ENCODE results near the gene TRIM14. TPM values are rescaled to one million over a fixed set of nuclear protein-coding genes. Genes with fewer than 3 reads are reported as not detected.
"Not testable (repeated sequence)": the region's sequence is repeated elsewhere in the genome, so short reads cannot be mapped to it uniquely, and the experiment has no call there.

TRIM14 gene
- total RNA-seq, 1 donor from 2014 or later, result 2.4 TPM

- no peak for DNase-seq (ENCODE audit: low read depth in 2 of 2)
These were observed 10.4 kb downstream of the TRIM14 start for GRCh38 chr9:98108531-98109031.

GRCh38 chr9:98107926-98108325, 11.1 kb downstream of the TRIM14 start:
- DNase-seq (ENCODE audit: low read depth in 2 of 2), result no peak

DNA sequence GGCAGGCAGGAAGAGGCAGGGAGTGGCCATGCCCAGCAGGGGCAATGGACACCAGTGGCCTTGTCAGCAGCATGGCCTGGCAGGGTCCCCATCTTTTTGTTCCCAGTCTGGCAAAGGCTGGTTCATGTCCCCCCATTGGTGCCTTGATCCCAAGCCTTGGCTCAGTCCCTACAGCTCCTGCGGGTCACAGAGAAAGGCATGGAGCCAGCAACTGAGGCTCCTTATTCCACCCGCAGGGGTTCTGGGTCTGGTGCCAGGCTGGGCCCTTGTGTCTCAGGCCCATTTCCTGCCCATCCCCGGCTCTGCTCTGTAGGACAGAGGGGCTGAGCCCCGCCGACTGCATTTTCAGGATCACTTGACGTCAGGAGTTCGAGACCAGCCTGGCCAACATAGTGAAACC, 14.0 kb downstream of the TRIM14 start:
- no peak for DNase-seq (ENCODE audit: low read depth in 2 of 2)

GRCh38 chr9:98104445-98104881, 14.6 kb downstream of the TRIM14 start:
- no peak for DNase-seq (ENCODE audit: low read depth in 2 of 2)

DNA sequence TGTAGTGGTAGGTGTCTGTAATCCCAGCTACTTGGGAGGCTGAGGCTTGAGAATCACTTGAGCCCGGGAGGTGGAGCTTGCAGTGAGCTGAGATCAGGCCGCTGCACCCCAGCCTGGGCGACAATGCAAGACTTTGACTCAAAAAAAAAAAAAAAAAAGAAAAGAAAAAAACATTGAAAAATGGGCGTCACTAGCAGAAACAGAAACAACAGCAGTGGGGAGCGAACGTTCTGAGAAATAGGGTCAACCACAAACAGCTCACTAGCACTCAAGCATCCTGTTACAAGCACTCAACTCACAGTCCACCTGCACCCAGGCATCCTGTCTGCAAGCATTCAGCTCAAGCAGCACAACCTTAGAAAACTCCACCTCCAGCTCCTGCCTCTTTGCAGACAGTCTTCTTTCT, 17.2 kb downstream of the TRIM14 start:
- no peak for DNase-seq (ENCODE audit: low read depth in 2 of 2)

GRCh38 chr9:98101416-98101815, 17.6 kb downstream of the TRIM14 start:
- DNase-seq (ENCODE audit: low read depth in 2 of 2), result no peak

DNA sequence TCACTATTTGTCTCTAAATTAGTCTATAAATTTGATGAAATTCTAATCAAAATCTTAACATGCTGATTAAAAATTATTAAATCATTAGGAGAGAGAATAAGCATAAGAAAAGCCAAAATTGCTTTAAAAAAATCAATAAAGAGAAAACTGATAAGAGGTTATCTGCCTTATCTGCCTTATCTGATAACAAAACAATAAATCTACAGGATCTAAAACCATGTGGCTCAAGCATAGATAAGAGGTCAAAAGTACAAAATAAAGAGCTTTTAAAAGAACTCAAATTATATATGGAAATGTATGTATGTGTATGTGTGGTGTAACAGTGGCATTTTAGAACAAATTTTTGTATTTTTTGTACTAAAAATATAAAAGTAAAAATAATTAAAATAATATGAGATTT, 18.6 kb downstream of the TRIM14 start:
- DNase-seq (ENCODE audit: low read depth in 2 of 2), result no peak

DNA sequence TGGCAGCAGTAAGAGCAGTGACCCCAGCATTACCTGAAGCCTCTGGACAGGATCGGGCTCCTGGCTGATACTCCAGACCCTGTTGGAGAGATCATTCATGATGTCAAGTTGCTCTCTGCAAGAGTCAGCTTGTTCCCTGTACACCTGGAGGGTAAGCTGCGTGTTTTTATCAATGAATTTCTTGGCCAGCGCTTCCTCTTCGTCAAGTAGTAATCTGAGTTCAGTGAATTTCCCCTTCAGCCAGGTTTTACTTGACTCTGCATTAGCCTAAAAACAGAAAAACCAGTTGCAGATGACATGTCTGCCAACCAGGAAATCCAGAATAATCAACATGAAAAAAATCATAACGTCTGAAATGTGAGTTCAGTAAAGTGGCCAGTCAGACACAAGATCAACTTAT, 19.1 kb downstream of the TRIM14 start:
- no peak for DNase-seq (ENCODE audit: low read depth in 2 of 2)

- DNase-seq (ENCODE audit: low read depth in 2 of 2), result no peak
These were observed 19.7 kb downstream of the TRIM14 start for GRCh38 chr9:98099346-98099745.

DNA sequence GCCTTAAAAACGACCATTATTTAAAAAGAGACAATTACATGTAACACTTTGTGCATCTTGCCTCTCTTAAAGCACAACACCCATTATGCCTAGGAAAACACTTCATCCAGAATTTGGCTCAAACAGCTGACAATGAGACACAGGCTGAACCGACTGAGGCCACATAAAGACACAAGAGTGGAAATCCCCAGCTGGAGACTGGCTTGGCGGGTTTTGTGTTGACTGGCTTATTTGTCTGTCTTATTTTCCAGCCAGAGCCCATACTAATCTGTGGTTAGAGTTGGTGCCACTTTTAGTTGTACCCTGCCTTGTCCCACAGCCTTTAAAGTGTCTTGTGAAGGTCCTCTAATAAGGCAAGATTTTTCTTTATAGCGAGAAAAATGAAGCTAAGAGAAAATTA, 21.2 kb downstream of the TRIM14 start:
- DNase-seq (ENCODE audit: low read depth in 2 of 2), result no peak

GRCh38 chr9:98096091-98096490, 22.9 kb downstream of the TRIM14 start:
- no peak for DNase-seq (ENCODE audit: low read depth in 2 of 2)

- no peak for DNase-seq (ENCODE audit: low read depth in 2 of 2)
These were observed 23.6 kb downstream of the TRIM14 start for GRCh38 chr9:98095401-98095800.

DNA sequence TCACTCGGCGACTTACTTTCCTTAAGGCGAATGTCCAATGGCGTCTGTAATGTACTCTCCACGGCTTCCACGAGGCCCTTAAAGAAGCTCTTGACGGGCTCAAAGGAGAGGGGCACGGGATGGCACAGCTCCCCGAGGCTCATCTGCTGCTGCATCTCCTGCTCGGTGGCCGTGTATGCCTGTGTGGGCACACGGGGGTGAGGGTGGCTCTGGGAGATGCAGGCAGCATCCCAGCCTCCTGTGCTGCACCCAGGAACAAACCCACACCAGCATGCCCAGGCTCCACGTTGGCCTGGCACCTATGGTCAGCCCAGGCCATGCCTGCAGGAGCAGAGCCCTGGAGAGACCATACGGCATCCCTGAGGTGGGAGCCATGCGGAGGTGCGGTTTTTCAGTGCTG, 24.2 kb downstream of the TRIM14 start:
- no peak for DNase-seq (ENCODE audit: low read depth in 2 of 2)

DNA sequence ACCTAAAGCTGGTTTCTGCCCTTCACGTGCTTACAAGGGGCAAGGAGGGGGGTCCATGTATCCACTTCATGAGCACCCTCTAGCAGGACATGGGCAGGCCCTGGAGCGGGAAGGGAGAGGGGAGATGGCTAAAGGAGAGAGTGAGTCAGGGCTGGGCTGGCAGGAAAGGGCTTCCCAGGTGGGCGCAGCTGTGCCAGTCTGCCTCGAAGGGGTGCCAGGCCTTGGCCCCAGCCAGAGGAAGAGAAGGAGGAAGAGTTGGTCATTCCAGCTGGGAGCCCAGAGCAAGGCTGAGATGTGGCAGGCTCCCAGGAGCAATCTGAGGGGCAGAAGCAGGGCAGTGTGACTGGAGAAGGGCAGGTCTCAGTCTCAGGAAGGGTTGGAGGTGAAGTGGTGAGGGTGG, 24.7 kb downstream of the TRIM14 start:
- DNase-seq (ENCODE audit: low read depth in 2 of 2), result no peak

GRCh38 chr9:98092613-98092931, 26.4 kb downstream of the TRIM14 start:
- DNase-seq (ENCODE audit: low read depth in 2 of 2), result no peak

GRCh38 chr9:98091735-98092612, 27.0 kb downstream of the TRIM14 start:
- DNase-seq (ENCODE audit: low read depth in 2 of 2), result no peak

GRCh38 chr9:98090674-98091073, 28.3 kb downstream of the TRIM14 start:
- DNase-seq (ENCODE audit: low read depth in 2 of 2), result not testable (repeated sequence)

GRCh38 chr9:98087420-98088354, 31.3 kb downstream of the TRIM14 start:
- peak; percentile 18 to 80 for DNase-seq (ENCODE audit: low read depth in 2 of 2)

DNA sequence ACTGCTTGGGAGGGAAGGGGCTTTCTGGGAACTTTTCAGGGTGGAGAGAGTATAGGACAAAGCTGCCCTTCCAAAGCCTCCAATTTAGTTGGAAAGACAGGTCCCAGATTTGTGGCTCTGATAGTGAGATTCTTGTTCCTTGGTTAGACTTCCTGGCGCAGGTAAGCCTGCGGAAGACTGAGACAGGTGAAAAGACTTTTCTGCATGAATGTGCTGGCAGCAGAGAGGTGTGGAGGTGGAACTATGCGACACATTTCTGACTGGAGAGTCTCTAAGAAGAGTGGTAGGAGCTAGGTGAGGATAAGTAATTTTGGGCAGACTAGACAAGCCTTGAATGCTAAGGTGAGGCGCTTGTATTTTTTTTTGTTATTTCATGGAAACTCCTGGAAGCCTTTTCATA, 32.6 kb downstream of the TRIM14 start:
- DNase-seq (ENCODE audit: low read depth in 2 of 2), result no peak

DNA sequence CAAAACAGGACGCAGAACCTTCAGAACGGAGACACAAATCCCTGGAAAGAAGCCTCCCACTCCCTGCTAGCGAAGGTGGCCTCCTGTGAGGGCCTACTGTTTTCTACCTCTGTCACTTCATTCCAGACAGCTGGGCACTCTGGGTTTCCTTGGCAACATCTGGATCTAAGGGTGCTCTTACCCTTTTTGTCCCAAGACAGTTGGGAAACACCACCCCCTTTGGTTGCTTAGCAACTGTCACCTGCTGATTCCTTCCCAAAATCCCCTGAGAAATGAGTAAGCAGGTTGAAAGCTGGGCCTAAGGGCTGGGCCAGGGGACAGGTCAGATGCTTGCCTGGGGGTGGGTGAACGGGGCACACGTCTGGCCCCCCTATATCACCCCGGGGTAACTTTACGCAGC, 33.1 kb downstream of the TRIM14 start:
- no peak for DNase-seq (ENCODE audit: low read depth in 2 of 2)

DNA sequence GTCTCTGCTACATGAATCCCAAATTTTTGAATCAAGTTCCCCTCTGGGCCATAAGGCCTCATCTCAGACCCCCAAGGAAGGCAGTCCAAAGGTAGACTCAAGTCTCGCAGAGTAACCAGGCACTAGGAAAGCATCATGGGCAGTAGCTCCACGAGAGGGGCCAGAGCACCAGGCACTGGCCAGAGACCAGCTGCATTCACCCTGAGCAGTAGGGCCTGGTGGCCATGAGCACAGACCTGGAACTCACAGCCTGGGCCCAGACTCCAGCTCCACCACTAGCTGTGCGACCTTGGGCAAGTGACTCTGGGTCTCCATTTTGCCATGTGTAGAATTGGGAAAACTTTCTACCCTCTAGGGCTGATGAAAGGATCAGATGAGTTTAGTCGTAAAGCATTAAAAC, 34.0 kb downstream of the TRIM14 start:
- DNase-seq (ENCODE audit: low read depth in 2 of 2), result no peak

- DNase-seq (ENCODE audit: low read depth in 2 of 2), result no peak
These were observed 34.6 kb downstream of the TRIM14 start for GRCh38 chr9:98084396-98084795.
